ENCODE data around the gene KCNMA1.

The KCNMA1 gene

GRCh38 chr10:77682393-77683087 lies 44.9 kb upstream of the KCNMA1 start:
- no peak overlapping the region for H4K8ac ChIP-seq (ENCODE audit: low read depth, low read length)
- no peak overlapping the region for H3K27ac ChIP-seq (ENCODE audit: low read depth, low read length)
- no peaks in the 10 kb centered on the region for H3K79me2 ChIP-seq (ENCODE audit: control insufficient read depth, insufficient read depth, low read length)
- H2BK15ac ChIP-seq (replicated peaks; ENCODE audit: low read depth): no peak overlapping the region
- no peak overlapping the region for H3K4me2 ChIP-seq (ENCODE audit: low read length)
- no peaks in the 10 kb centered on the region for H3K27me3 ChIP-seq (ENCODE audit: insufficient read depth, low read length, poor library complexity)
- no CpG with 5 or more reads among the region's 5 CpGs for WGBS (ENCODE audit: extremely low coverage, insufficient coverage, low lambda C conversion rate)
- no peak overlapping the region for H3K9ac ChIP-seq (ENCODE audit: low read length)
- no peak overlapping the region for H4K5ac ChIP-seq (ENCODE audit: low read length)
- no peak overlapping the region for H2AK5ac ChIP-seq (ENCODE audit: low read length)
- no peaks in the 10 kb centered on the region for H3K4me1 ChIP-seq (ENCODE audit: control insufficient read depth, low read depth, low read length)
- H3K79me1 ChIP-seq (ENCODE audit: low read length): no peaks in the 10 kb centered on the region
- no peak overlapping the region for H2BK5ac ChIP-seq (ENCODE audit: low read length)
- H3K56ac ChIP-seq (ENCODE audit: low read length): no peak overlapping the region
- no peak overlapping the region for H3K18ac ChIP-seq (ENCODE audit: low read length)
- H3K4ac ChIP-seq (ENCODE audit: low read depth, low read length): no peak overlapping the region
- H2BK120ac ChIP-seq (ENCODE audit: low read depth, low read length): no peak overlapping the region
- no peak for DNase-seq
- no peak overlapping the region for H3K23ac ChIP-seq (ENCODE audit: low read length)
- no peaks in the 10 kb centered on the region for H3K36me3 ChIP-seq (ENCODE audit: control insufficient read depth, insufficient read depth, low read length)
- no peak overlapping the region for H3K4me3 ChIP-seq (ENCODE audit: low read length)

GRCh38 chr10:77681839-77682238 lies 44.2 kb upstream of the KCNMA1 start:
- no peak overlapping the region for H3K23ac ChIP-seq (ENCODE audit: low read length)
- no peaks in the 10 kb centered on the region for H3K79me2 ChIP-seq (ENCODE audit: control insufficient read depth, insufficient read depth, low read length)
- WGBS (ENCODE audit: extremely low coverage, insufficient coverage, low lambda C conversion rate): no CpG with 5 or more reads among the region's 6 CpGs
- no peaks in the 10 kb centered on the region for H3K36me3 ChIP-seq (ENCODE audit: control insufficient read depth, insufficient read depth, low read length)
- no peak overlapping the region for H2BK15ac ChIP-seq (replicated peaks; ENCODE audit: low read depth)
- H3K4me3 ChIP-seq (ENCODE audit: low read length): no peak overlapping the region
- no peak overlapping the region for H3K56ac ChIP-seq (ENCODE audit: low read length)
- no peak overlapping the region for H3K18ac ChIP-seq (ENCODE audit: low read length)
- no peaks in the 10 kb centered on the region for H3K27me3 ChIP-seq (ENCODE audit: insufficient read depth, low read length, poor library complexity)
- H2AK5ac ChIP-seq (ENCODE audit: low read length): no peak overlapping the region
- no peak overlapping the region for H3K4me2 ChIP-seq (ENCODE audit: low read length)
- H3K79me1 ChIP-seq (ENCODE audit: low read length): no peaks in the 10 kb centered on the region
- no peak overlapping the region for H2BK120ac ChIP-seq (ENCODE audit: low read depth, low read length)
- no peak overlapping the region for H4K8ac ChIP-seq (ENCODE audit: low read depth, low read length)
- H4K5ac ChIP-seq (ENCODE audit: low read length): no peak overlapping the region
- no peak for DNase-seq
- no peak overlapping the region for H3K4ac ChIP-seq (ENCODE audit: low read depth, low read length)
- H3K9ac ChIP-seq (ENCODE audit: low read length): no peak overlapping the region
- H3K27ac ChIP-seq (ENCODE audit: low read depth, low read length): no peak overlapping the region
- H3K4me1 ChIP-seq (ENCODE audit: control insufficient read depth, low read depth, low read length): no peaks in the 10 kb centered on the region
- H2BK5ac ChIP-seq (ENCODE audit: low read length): no peak overlapping the region

GRCh38 chr10:77680811-77681210 lies 43.2 kb upstream of the KCNMA1 start:
- Histone ChIP-seq H3K36me3 (ENCODE audit: control insufficient read depth, insufficient read depth, low read length) (no peaks in the 10 kb centered on the region), H3K4me2 (ENCODE audit: low read length) (no peak overlapping the region), H3K4ac (ENCODE audit: low read depth, low read length) (no peak overlapping the region), H4K8ac (ENCODE audit: low read depth, low read length) (no peak overlapping the region), H3K79me1 (ENCODE audit: low read length) (no peaks in the 10 kb centered on the region), H3K27me3 (ENCODE audit: insufficient read depth, low read length, poor library complexity) (no peaks in the 10 kb centered on the region), H2BK120ac (ENCODE audit: low read depth, low read length) (no peak overlapping the region), H3K56ac (ENCODE audit: low read length) (no peak overlapping the region), H3K27ac (ENCODE audit: low read depth, low read length) (no peak overlapping the region), H2BK5ac (ENCODE audit: low read length) (no peak overlapping the region), H3K4me1 (ENCODE audit: control insufficient read depth, low read depth, low read length) (no peaks in the 10 kb centered on the region), H3K23ac (ENCODE audit: low read length) (no peak overlapping the region), H4K5ac (ENCODE audit: low read length) (no peak overlapping the region), H3K4me3 (ENCODE audit: low read length) (no peak overlapping the region), H2AK5ac (ENCODE audit: low read length) (no peak overlapping the region), H2BK15ac (replicated peaks; ENCODE audit: low read depth) (no peak overlapping the region), H3K79me2 (ENCODE audit: control insufficient read depth, insufficient read depth, low read length) (no peaks in the 10 kb centered on the region), H3K18ac (ENCODE audit: low read length) (no peak overlapping the region), H3K9ac (ENCODE audit: low read length) (no peak overlapping the region)
- WGBS (ENCODE audit: extremely low coverage, insufficient coverage, low lambda C conversion rate): no CpG with 5 or more reads among the region's 8 CpGs
- no peak for DNase-seq

- no peak overlapping the region for H2AK5ac ChIP-seq (ENCODE audit: low read length)
- H2BK120ac ChIP-seq (ENCODE audit: low read depth, low read length): no peak overlapping the region
- H3K4me3 ChIP-seq (ENCODE audit: low read length): no peak overlapping the region
- no peaks in the 10 kb centered on the region for H3K27me3 ChIP-seq (ENCODE audit: insufficient read depth, low read length, poor library complexity)
- H3K56ac ChIP-seq (ENCODE audit: low read length): no peak overlapping the region
- no peaks in the 10 kb centered on the region for H3K79me2 ChIP-seq (ENCODE audit: control insufficient read depth, insufficient read depth, low read length)
- no peak overlapping the region for H3K9ac ChIP-seq (ENCODE audit: low read length)
- no peaks in the 10 kb centered on the region for H3K79me1 ChIP-seq (ENCODE audit: low read length)
- H4K8ac ChIP-seq (ENCODE audit: low read depth, low read length): no peak overlapping the region
- H3K4me2 ChIP-seq (ENCODE audit: low read length): no peak overlapping the region
- H4K5ac ChIP-seq (ENCODE audit: low read length): no peak overlapping the region
- no CpG with 5 or more reads among the region's 3 CpGs for WGBS (ENCODE audit: extremely low coverage, insufficient coverage, low lambda C conversion rate)
- H3K36me3 ChIP-seq (ENCODE audit: control insufficient read depth, insufficient read depth, low read length): no peaks in the 10 kb centered on the region
- no peak overlapping the region for H3K27ac ChIP-seq (ENCODE audit: low read depth, low read length)
- H2BK15ac ChIP-seq (replicated peaks; ENCODE audit: low read depth): no peak overlapping the region
- no peak overlapping the region for H3K4ac ChIP-seq (ENCODE audit: low read depth, low read length)
- no peak for DNase-seq
- H3K18ac ChIP-seq (ENCODE audit: low read length): no peak overlapping the region
- no peak overlapping the region for H2BK5ac ChIP-seq (ENCODE audit: low read length)
- H3K23ac ChIP-seq (ENCODE audit: low read length): no peak overlapping the region
- H3K4me1 ChIP-seq (ENCODE audit: control insufficient read depth, low read depth, low read length): no peaks in the 10 kb centered on the region
Measured at GRCh38 chr10:77680065-77680464, 42.5 kb upstream of the KCNMA1 start.

GRCh38 chr10:77679217-77679616 lies 41.6 kb upstream of the KCNMA1 start:
- Histone ChIP-seq H3K4ac (ENCODE audit: low read depth, low read length) (no peak overlapping the region), H3K4me3 (ENCODE audit: low read length) (no peak overlapping the region), H3K4me2 (ENCODE audit: low read length) (no peak overlapping the region), H3K23ac (ENCODE audit: low read length) (no peak overlapping the region), H2BK120ac (ENCODE audit: low read depth, low read length) (no peak overlapping the region), H2BK15ac (replicated peaks; ENCODE audit: low read depth) (no peak overlapping the region), H3K36me3 (ENCODE audit: control insufficient read depth, insufficient read depth, low read length) (no peaks in the 10 kb centered on the region), H3K27ac (ENCODE audit: low read depth, low read length) (no peak overlapping the region), H3K79me2 (ENCODE audit: control insufficient read depth, insufficient read depth, low read length) (no peaks in the 10 kb centered on the region), H3K9ac (ENCODE audit: low read length) (no peak overlapping the region), H3K27me3 (ENCODE audit: insufficient read depth, low read length, poor library complexity) (no peaks in the 10 kb centered on the region), H3K18ac (ENCODE audit: low read length) (no peak overlapping the region), H4K5ac (ENCODE audit: low read length) (no peak overlapping the region), H3K79me1 (ENCODE audit: low read length) (no peaks in the 10 kb centered on the region), H2AK5ac (ENCODE audit: low read length) (no peak overlapping the region), H2BK5ac (ENCODE audit: low read length) (no peak overlapping the region), H3K4me1 (ENCODE audit: control insufficient read depth, low read depth, low read length) (no peaks in the 10 kb centered on the region), H3K56ac (ENCODE audit: low read length) (no peak overlapping the region), H4K8ac (ENCODE audit: low read depth, low read length) (no peak overlapping the region)
- DNase-seq: no peak
- WGBS (ENCODE audit: extremely low coverage, insufficient coverage, low lambda C conversion rate): no CpG with 5 or more reads among the region's 5 CpGs

GRCh38 chr10:77678146-77678545 lies 40.5 kb upstream of the KCNMA1 start:
- WGBS (ENCODE audit: extremely low coverage, insufficient coverage, low lambda C conversion rate): no CpG with 5 or more reads among the region's 3 CpGs
- no peak overlapping the region for H3K56ac ChIP-seq (ENCODE audit: low read length)
- no peak overlapping the region for H3K18ac ChIP-seq (ENCODE audit: low read length)
- no peak overlapping the region for H3K4ac ChIP-seq (ENCODE audit: low read depth, low read length)
- H3K9ac ChIP-seq (ENCODE audit: low read length): no peak overlapping the region
- H3K36me3 ChIP-seq (ENCODE audit: control insufficient read depth, insufficient read depth, low read length): no peaks in the 10 kb centered on the region
- H2AK5ac ChIP-seq (ENCODE audit: low read length): no peak overlapping the region
- H3K4me2 ChIP-seq (ENCODE audit: low read length): no peak overlapping the region
- no peak overlapping the region for H4K8ac ChIP-seq (ENCODE audit: low read depth, low read length)
- H2BK15ac ChIP-seq (replicated peaks; ENCODE audit: low read depth): no peak overlapping the region
- no peaks in the 10 kb centered on the region for H3K79me1 ChIP-seq (ENCODE audit: low read length)
- H3K79me2 ChIP-seq (ENCODE audit: control insufficient read depth, insufficient read depth, low read length): no peaks in the 10 kb centered on the region
- no peaks in the 10 kb centered on the region for H3K4me1 ChIP-seq (ENCODE audit: control insufficient read depth, low read depth, low read length)
- no peak overlapping the region for H4K5ac ChIP-seq (ENCODE audit: low read length)
- no peaks in the 10 kb centered on the region for H3K27me3 ChIP-seq (ENCODE audit: insufficient read depth, low read length, poor library complexity)
- no peak overlapping the region for H3K4me3 ChIP-seq (ENCODE audit: low read length)
- no peak overlapping the region for H3K27ac ChIP-seq (ENCODE audit: low read depth, low read length)
- no peak overlapping the region for H2BK120ac ChIP-seq (ENCODE audit: low read depth, low read length)
- DNase-seq: no peak
- H2BK5ac ChIP-seq (ENCODE audit: low read length): no peak overlapping the region
- no peak overlapping the region for H3K23ac ChIP-seq (ENCODE audit: low read length)

Measured in mesendoderm (in vitro differentiated cells).